HepG2 (cell line): Measurements from ENCODE around the gene MOB4. TPM values are rescaled to one million over a fixed set of nuclear protein-coding genes. Genes with fewer than 3 reads are reported as not detected.

Source experiments
- DDIT3 ChIP-seq: sonication (generic); formaldehyde crosslinking; IDR thresholded peaks from 2 replicates; pipeline ENCODE4 v1.4.0; 2020; ENCODE audit warnings: mild to moderate bottlenecking, missing genetic modification reagents
- DNMT3B ChIP-seq: conservative IDR thresholded peaks from 2 replicates; pipeline ENCODE4 v1.6.1; 2016; ENCODE audit warnings: missing biosample characterization, control low read depth
- FOSL1 ChIP-seq: sonication (generic); formaldehyde crosslinking; IDR thresholded peaks from 2 replicates; pipeline ENCODE4 v1.9.0; 2021; ENCODE audit warnings: missing genetic modification reagents, borderline replicate concordance
- HDAC1 ChIP-seq: sonication (generic); formaldehyde crosslinking; IDR thresholded peaks from 2 replicates; pipeline ENCODE4 v1.5.1; 2020; ENCODE audit warnings: mild to moderate bottlenecking, missing genetic modification reagents
- HNRNPH1 ChIP-seq: fragments of 200-400 bp; formaldehyde crosslinking; optimal IDR thresholded peaks from 2 replicates; pipeline ENCODE3; 2017; ENCODE audit warnings: mild to moderate bottlenecking, low read depth, low read length
- MLLT10 ChIP-seq: sonication (generic); formaldehyde crosslinking; IDR thresholded peaks from 2 replicates; pipeline ENCODE4 v1.4.0; 2020; ENCODE audit warnings: missing genetic modification reagents
- SNAPC5 ChIP-seq: sonication (generic); formaldehyde crosslinking; IDR thresholded peaks from 2 replicates; pipeline ENCODE4 v1.8.1; 2023; ENCODE audit warnings: mild to moderate bottlenecking, missing genetic modification reagents, borderline replicate concordance
- STAT5B ChIP-seq: sonication (generic); formaldehyde crosslinking; IDR thresholded peaks from 2 replicates; pipeline ENCODE4 v1.4.0; 2020; ENCODE audit warnings: missing genetic modification reagents
- YY1 ChIP-seq: IDR thresholded peaks from 2 replicates; pipeline ENCODE4 v1.6.1; 2011; ENCODE audit warnings: low read length, low read depth, moderate library complexity, mild to moderate bottlenecking; ENCODE audit not compliant: insufficient read depth, insufficient replicate concordance
- ZBTB10 ChIP-seq: sonication (generic); formaldehyde crosslinking; IDR thresholded peaks from 2 replicates; pipeline ENCODE4 v1.4.0; 2020; ENCODE audit warnings: missing genetic modification reagents, borderline replicate concordance
- ZBTB43 ChIP-seq: sonication (generic); formaldehyde crosslinking; conservative IDR thresholded peaks from 2 replicates; pipeline ENCODE4 v1.4.0; 2020; ENCODE audit warnings: missing genetic modification reagents
- ZNF142 ChIP-seq: sonication (generic); formaldehyde crosslinking; IDR thresholded peaks from 2 replicates; pipeline ENCODE4 v1.4.0; 2020; ENCODE audit warnings: missing genetic modification reagents
- ZNF354B ChIP-seq: sonication (generic); formaldehyde crosslinking; IDR thresholded peaks from 2 replicates; pipeline ENCODE4 v1.8.0; 2022; ENCODE audit warnings: mild to moderate bottlenecking, missing genetic modification reagents
- ZNF552 ChIP-seq: sonication (generic); formaldehyde crosslinking; IDR thresholded peaks from 2 replicates; pipeline ENCODE4 v1.9.0; 2022; ENCODE audit warnings: missing genetic modification reagents, mild to moderate bottlenecking, borderline replicate concordance
- ZNF589 ChIP-seq: sonication (generic); formaldehyde crosslinking; conservative IDR thresholded peaks from 2 replicates; pipeline ENCODE4 v1.8.0; 2022; ENCODE audit warnings: mild to moderate bottlenecking, moderate library complexity, missing genetic modification reagents
- ZNF674 ChIP-seq: sonication (generic); formaldehyde crosslinking; IDR thresholded peaks from 2 replicates; pipeline ENCODE4 v1.5.0; 2020; ENCODE audit warnings: low read depth, mild to moderate bottlenecking, missing genetic modification reagents
- ZNF792 ChIP-seq: IDR thresholded peaks from 2 replicates; pipeline ENCODE4 v1.6.1; 2016
- ZSCAN12 ChIP-seq: sonication (generic); formaldehyde crosslinking; IDR thresholded peaks from 2 replicates; pipeline ENCODE4 v1.9.0; 2021; ENCODE audit warnings: mild to moderate bottlenecking, missing genetic modification reagents
- ZSCAN9 ChIP-seq: IDR thresholded peaks from 2 replicates; pipeline ENCODE4 v1.6.1; 2016; ENCODE audit warnings: borderline replicate concordance
- polyA plus RNA-seq, 8 experiments: library from polyadenylated mRNA; depleted of rRNA in 3 of 8; stranded (reverse) in 7 of 8; unstranded in 1 of 8; fragments of >200 nt; fragmentation: Illumina TruSeq in 4 of 8; extraction: Trizol in 4 of 8; gene quantifications; 2 replicates each; pipeline versions ENCODE4 v1.2.1 to v1.2.3, GENCODE V29; 2011 to 2016; ENCODE audit warnings: low read depth in 4 of 8, missing spikeins in 1 of 8, mixed read lengths in 1 of 8; ENCODE audit not compliant: insufficient read depth in 1 of 8
- total RNA-seq, 5 experiments: library from RNA; depleted of rRNA; stranded (reverse); fragments of >200 nt; fragmentation: Illumina TruSeq; extraction: Trizol; gene quantifications; 2 replicates each; pipeline ENCODE4 v1.2.3, GENCODE V29; 2016; ENCODE audit warnings: low read depth in 1 of 5

Gene MOB4
- total and polyA plus RNA-seq, 2 of the 13 experiments (the other 11 are each of a cell fraction or from before 2014, with no cell fraction given) = 35.7 to 38.6 TPM

GRCh38 chr2:197500503-197501131 is 15.2 kb upstream of the MOB4 start (continued):
- TF ChIP-seq DDIT3 (CRISPR knock-in tag) = 0 out of 2 replicates have a peak, but pooled peaks have one; percentile 26
- no peak for TF ChIP-seq SNAPC5 (CRISPR knock-in tag)
- no peak for TF ChIP-seq HDAC1 (CRISPR knock-in tag)
- TF ChIP-seq ZNF354B (CRISPR knock-in tag) = no peak
- peak; percentile 9; the same call in 1 of the 2 replicates for TF ChIP-seq FOSL1 (CRISPR knock-in tag)
- no peak for TF ChIP-seq HNRNPH1
- TF ChIP-seq ZNF674 (CRISPR knock-in tag) = 0 out of 2 replicates have a peak, but pooled peaks have one; percentile 41
- no peak for TF ChIP-seq ZNF792
- no peak for TF ChIP-seq ZNF589
- TF ChIP-seq ZNF552 = no peak
- TF ChIP-seq STAT5B (CRISPR knock-in tag) = peak; percentile 2; the same call in 1 of the 2 replicates
- TF ChIP-seq YY1 = no peak
- TF ChIP-seq ZSCAN12 = 0 out of 2 replicates have a peak, but pooled peaks have one; percentile 54
- 0 out of 2 replicates have a peak, but pooled peaks have one; percentile 43 for TF ChIP-seq ZBTB10 (CRISPR knock-in tag)
- peak; percentile 88; the same call in 1 of the 2 replicates for TF ChIP-seq MLLT10
- no peak for TF ChIP-seq DNMT3B (CRISPR knock-in tag)
- peak; percentile 100 for TF ChIP-seq ZBTB43 (CRISPR knock-in tag)
- peak; percentile 63 for TF ChIP-seq ZNF142
- TF ChIP-seq ZSCAN9 (CRISPR knock-in tag) = no peak
